ENCODE results near the gene DHFR2.
"Not testable (repeated sequence)": the region's sequence is repeated elsewhere in the genome, so short reads cannot be mapped to it uniquely, and the experiment has no call there.

DHFR2 gene

DNA sequence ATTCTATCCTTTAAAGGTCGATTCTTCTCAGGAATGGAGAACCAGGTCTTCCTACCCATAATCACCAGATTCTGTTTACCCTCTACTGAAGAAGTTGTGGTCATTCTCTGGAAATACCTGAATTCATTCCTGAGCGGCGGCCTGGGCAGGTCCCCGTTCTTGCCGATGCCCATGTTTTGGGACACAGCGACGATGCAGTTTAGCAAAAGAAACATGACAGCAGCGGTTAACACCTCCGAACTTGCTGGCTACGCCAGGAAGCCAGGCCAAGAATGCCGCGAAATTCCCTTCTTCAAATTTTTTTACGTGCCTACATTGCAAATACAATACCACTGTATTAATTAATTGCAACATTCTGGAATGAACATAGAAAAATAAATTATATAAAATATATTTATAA is 1.4 kb downstream of the DHFR2 start:
- no peak for DNase-seq (ENCODE audit: low read depth in 1 of 2, low spot score in 1 of 2)
- TF ChIP-seq JUND (IDR thresholded peaks at IDR 0.05; ENCODE audit: low read depth), result no peak
- in situ Hi-C loops (cut with HindIII; ENCODE audit: low pct_unique_long_range_greater_than_20kb, low sequenced_read_pairs), result no loop called here

GRCh38 chr3:94050546-94050945 is 12.2 kb downstream of the DHFR2 start:
- no peak for TF ChIP-seq JUND (IDR thresholded peaks at IDR 0.05; ENCODE audit: low read depth)
- in situ Hi-C loops (cut with HindIII; ENCODE audit: low pct_unique_long_range_greater_than_20kb, low sequenced_read_pairs), result no loop called here
- no peak for DNase-seq (ENCODE audit: low read depth in 1 of 2, low spot score in 1 of 2)

- in situ Hi-C loops (cut with HindIII; ENCODE audit: low pct_unique_long_range_greater_than_20kb, low sequenced_read_pairs), result no loop called here
- TF ChIP-seq JUND (IDR thresholded peaks at IDR 0.05; ENCODE audit: low read depth), result no peak
- no peak for DNase-seq (ENCODE audit: low read depth in 1 of 2, low spot score in 1 of 2)
Observed at GRCh38 chr3:94049267-94049666, 13.4 kb downstream of the DHFR2 start.

DNA sequence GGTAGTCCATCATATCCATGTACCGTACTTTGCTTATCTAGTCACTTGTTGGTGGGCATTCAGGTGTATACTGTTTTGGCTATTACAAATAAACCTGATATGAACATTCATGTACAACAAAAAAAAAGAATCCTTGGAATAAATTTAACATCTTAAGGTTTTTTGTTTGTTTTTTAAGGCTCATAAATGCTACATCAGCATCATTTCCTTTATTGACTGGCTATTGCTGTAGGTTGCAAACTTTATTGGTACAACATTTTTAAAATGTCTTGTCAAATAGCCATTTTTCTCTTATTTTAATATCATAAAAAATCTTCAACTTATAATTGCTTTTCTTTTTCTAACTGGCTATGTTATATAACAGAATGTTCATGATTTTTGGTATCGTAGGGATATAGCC is 16.2 kb downstream of the DHFR2 start:
- DNase-seq (ENCODE audit: low read depth in 1 of 2, low spot score in 1 of 2), result no peak
- in situ Hi-C loops (cut with HindIII; ENCODE audit: low pct_unique_long_range_greater_than_20kb, low sequenced_read_pairs), result no loop called here
- no peak for TF ChIP-seq JUND (IDR thresholded peaks at IDR 0.05; ENCODE audit: low read depth)

- DNase-seq (ENCODE audit: low read depth in 1 of 2, low spot score in 1 of 2); in situ Hi-C loops (cut with HindIII; ENCODE audit: low pct_unique_long_range_greater_than_20kb, low sequenced_read_pairs): not testable (repeated sequence)
Observed at GRCh38 chr3:94044100-94044936, 18.4 kb downstream of the DHFR2 start.

DNA sequence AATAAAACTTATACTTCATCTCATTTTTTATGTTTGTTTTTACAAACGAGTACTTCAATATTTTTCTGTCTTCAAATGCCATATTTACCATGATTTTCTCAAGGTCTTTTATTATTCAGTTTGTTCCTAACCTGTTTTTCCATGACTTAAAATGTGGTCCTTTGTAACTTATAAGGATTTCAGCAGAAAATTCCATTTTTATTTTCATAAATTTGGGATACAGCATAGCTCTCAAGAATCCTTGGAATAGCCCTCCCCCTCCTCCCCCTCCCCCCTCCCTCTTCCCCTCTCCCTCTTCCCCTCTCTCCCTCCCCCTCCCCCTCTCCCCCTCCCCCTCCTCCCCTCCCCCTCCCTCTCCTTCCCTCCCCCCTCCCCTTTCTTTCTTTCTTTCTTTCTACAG is 19.4 kb downstream of the DHFR2 start:
- in situ Hi-C loops (cut with HindIII; ENCODE audit: low pct_unique_long_range_greater_than_20kb, low sequenced_read_pairs), result no loop called here
- no peak for TF ChIP-seq JUND (IDR thresholded peaks at IDR 0.05; ENCODE audit: low read depth)

GRCh38 chr3:94036909-94037507 is 25.7 kb downstream of the DHFR2 start:
- DNase-seq (ENCODE audit: low read depth in 1 of 2, low spot score in 1 of 2), result peak; percentile 4 to 66
- in situ Hi-C loops (cut with HindIII; ENCODE audit: low pct_unique_long_range_greater_than_20kb, low sequenced_read_pairs), result no loop called here
- no peak for TF ChIP-seq JUND (IDR thresholded peaks at IDR 0.05; ENCODE audit: low read depth)

More for the DNA sequence above, 19.4 kb downstream of the DHFR2 start:
- no peak for DNase-seq (ENCODE audit: low read depth in 1 of 2, low spot score in 1 of 2)

GRCh38 chr3:94028093-94028837 is 34.5 kb downstream of the DHFR2 start, which contains the start of gene STX19:
STX19 (minus strand) TSS chr3:94028597; CDS start chr3:94015269, 13,328 bp downstream.
- peak; percentile 55 to 89 for DNase-seq (ENCODE audit: low read depth in 1 of 2, low spot score in 1 of 2)
- in situ Hi-C loops (cut with HindIII; ENCODE audit: low pct_unique_long_range_greater_than_20kb, low sequenced_read_pairs), result no loop called here
- peak; percentile 68; the same call in 1 of the 2 replicates for TF ChIP-seq JUND (IDR thresholded peaks at IDR 0.05; ENCODE audit: low read depth)

- in situ Hi-C loops (cut with HindIII; ENCODE audit: low pct_unique_long_range_greater_than_20kb, low sequenced_read_pairs), result no loop called here
- DNase-seq (ENCODE audit: low read depth in 1 of 2, low spot score in 1 of 2), result no peak
- TF ChIP-seq JUND (IDR thresholded peaks at IDR 0.05; ENCODE audit: low read depth), result no peak
Observed at GRCh38 chr3:94026623-94027022, 36.1 kb downstream of the DHFR2 start.

- DNase-seq (ENCODE audit: low read depth in 1 of 2, low spot score in 1 of 2), result no peak
- TF ChIP-seq JUND (IDR thresholded peaks at IDR 0.05; ENCODE audit: low read depth), result no peak
- in situ Hi-C loops (cut with HindIII; ENCODE audit: low pct_unique_long_range_greater_than_20kb, low sequenced_read_pairs), result no loop called here
Observed at GRCh38 chr3:94024385-94024784, 38.3 kb downstream of the DHFR2 start.

DNA sequence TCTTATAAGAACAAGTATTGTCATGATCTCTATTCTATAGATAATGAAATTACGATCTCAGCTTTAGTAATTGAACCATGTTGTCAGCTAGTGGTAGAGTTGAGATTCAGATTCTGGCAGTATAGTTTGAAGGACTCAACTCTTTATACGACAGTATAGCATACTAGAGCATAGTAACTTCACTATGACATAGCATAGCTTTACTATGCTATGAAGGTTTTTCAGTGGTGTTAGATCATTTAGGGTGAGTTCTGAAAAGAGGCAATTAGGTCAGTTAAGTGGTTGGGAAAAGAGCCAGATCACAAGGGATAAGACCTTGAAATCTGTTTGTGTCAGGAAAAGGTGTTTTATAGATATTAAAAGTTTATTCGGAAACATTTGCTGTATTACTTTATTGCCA is 42.4 kb downstream of the DHFR2 start:
- TF ChIP-seq JUND (IDR thresholded peaks at IDR 0.05; ENCODE audit: low read depth), result no peak
- in situ Hi-C loops (cut with HindIII; ENCODE audit: low pct_unique_long_range_greater_than_20kb, low sequenced_read_pairs), result no loop called here
- DNase-seq (ENCODE audit: low read depth in 1 of 2, low spot score in 1 of 2), result no peak

GRCh38 chr3:94019659-94020058 is 43.1 kb downstream of the DHFR2 start:
- in situ Hi-C loops (cut with HindIII; ENCODE audit: low pct_unique_long_range_greater_than_20kb, low sequenced_read_pairs), result no loop called here
- no peak for DNase-seq (ENCODE audit: low read depth in 1 of 2, low spot score in 1 of 2)
- TF ChIP-seq JUND (IDR thresholded peaks at IDR 0.05; ENCODE audit: low read depth), result no peak

- TF ChIP-seq JUND (IDR thresholded peaks at IDR 0.05; ENCODE audit: low read depth), result no peak
- DNase-seq (ENCODE audit: low read depth in 1 of 2, low spot score in 1 of 2), result no peak
- in situ Hi-C loops (cut with HindIII; ENCODE audit: low pct_unique_long_range_greater_than_20kb, low sequenced_read_pairs), result no loop called here
Observed at GRCh38 chr3:94015025-94015424, 47.7 kb downstream of the DHFR2 start.
